Activated T-helper 1 cell treated with anti-CD3 and anti-CD28 coated beads, Interleukin-12 subunit alpha, Interleukin-12 subunit beta, Interleukin-2, Interleukin-4 antibody, amounts not matched to agents 30 ng/mL and 10 ng/mL and 1 ng/mL, durations not matched to agents 14 hours and 24 hours and 36 hours (primary cell): ENCODE results near the gene TMEM141. TPM values are rescaled to one million over a fixed set of nuclear protein-coding genes. Genes with fewer than 3 reads are reported as not detected.
"Not testable (repeated sequence)": the region's sequence is repeated elsewhere in the genome, so short reads cannot be mapped to it uniquely, and the experiment has no call there.

ENCODE experiments used
- DNase-seq: peaks from one replicate; pipeline ENCODE4 v3.0.0; 2021; ENCODE audit warnings: low spot score
- H3K27ac Mint-ChIP-seq: one replicate; pipeline ENCODE4 v1.8.0; 2021; ENCODE audit warnings: mild to moderate bottlenecking, mixed read lengths
- H3K27me3 Mint-ChIP-seq: one replicate; pipeline ENCODE4 v1.8.0; 2022; ENCODE audit warnings: mild to moderate bottlenecking, moderate library complexity, mixed read lengths; ENCODE audit not compliant: insufficient read depth
- H3K36me3 Mint-ChIP-seq: one replicate; pipeline ENCODE4 v1.8.0; 2021; ENCODE audit warnings: low read depth, mixed read lengths
- H3K4me1 Mint-ChIP-seq: one replicate; pipeline ENCODE4 v1.8.0; 2021; ENCODE audit warnings: low read depth, mixed read lengths
- H3K4me3 Mint-ChIP-seq: one replicate; pipeline ENCODE4 v1.8.0; 2021; ENCODE audit warnings: mild to moderate bottlenecking, moderate library complexity, mixed read lengths
- H3K9me3 Mint-ChIP-seq: one replicate; pipeline ENCODE4 v1.8.0; 2021; ENCODE audit warnings: mixed read lengths
- intact Hi-C: fragments of 100-400 bp; cut with micrococcal nuclease; formaldehyde crosslinking; loops from one replicate; pipeline ENCODE4 v1.15.1; 2024
- total RNA-seq: library from RNA; stranded (reverse); gene quantifications from 2 replicates; pipeline ENCODE4 v1.2.3, GENCODE V29; 2022

The TMEM141 gene
- total RNA-seq, 1 donor from 2014 or later: 37.2 TPM

DNA sequence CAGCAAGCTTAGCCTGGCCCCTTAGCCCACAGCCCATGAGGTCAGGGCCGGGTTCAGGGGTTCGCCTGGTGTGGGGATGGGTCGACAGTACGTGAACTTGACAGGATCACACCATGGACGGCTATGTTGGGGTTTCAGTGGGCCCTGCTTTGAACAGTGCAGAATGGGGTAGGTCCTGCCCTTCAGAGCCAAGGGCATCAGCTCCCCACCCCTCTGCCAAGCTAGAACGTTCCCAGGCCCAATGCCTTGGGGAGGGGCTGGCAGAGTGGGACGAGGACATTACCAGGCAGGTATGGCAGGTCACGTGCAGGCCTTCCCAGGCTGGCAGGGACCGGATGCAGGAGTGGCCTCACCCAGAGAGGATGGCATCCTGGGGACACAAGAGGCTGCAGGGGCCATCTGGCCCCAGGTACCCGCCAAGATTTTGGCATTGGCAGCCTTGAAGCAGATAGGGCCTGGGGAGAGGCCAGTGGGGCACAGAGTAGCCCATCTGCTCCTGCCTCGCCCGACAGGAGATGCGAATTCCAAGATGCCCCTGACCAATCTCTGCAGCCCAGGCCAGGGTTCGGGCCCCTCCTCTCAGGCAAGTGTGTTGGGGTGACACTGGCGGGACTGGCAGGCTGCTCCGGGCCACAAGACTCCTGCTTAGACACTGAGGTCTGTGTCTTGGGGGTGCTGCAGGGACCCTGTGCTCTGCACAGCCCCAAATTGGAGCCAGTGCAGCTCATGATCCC lies 50.7 kb downstream of the TMEM141 start:
- Mint-ChIP-seq H3K4me3 (peak overlapping the region; percentile 83), H3K27ac (peak overlapping the region; percentile 77)
- H3K27me3 Mint-ChIP-seq, DNase-seq, H3K4me1 Mint-ChIP-seq, H3K36me3 Mint-ChIP-seq, H3K9me3 Mint-ChIP-seq: not testable (repeated sequence)
- intact Hi-C loops: loop anchor here (1.0 to 2.0 kb wide), 5 partner anchors 35 to 193 kb away; partner anchors contain the start of genes FBXW5, PAXX, RABL6 and TMEM141

DNA sequence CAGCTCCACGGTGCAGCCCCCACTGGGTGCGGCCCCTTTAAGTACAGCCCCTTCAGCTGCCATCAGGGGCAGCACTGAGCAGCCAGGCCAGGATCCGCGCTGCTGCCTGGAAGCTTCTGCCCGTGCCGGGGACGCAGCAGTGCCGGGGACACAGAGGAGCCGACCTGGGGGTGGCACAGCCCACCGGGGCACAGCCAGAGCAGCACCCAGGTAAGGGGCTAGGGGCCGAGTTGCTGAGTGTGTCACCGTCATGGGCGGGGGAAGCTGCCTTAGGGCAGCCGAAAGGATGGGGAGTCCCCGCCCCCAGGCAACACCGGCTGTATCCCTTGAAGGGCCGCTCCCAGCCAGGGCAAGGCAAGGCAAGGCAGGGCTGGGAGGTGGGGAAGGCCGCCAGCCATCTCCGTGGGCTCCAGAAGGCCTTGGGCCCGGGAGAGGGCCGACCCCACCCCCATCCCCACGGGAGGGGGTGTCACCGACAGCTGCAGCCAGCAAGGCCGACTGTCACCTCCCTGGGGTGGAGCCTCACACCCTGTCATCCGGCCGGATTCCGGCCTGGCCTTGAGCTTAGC lies 51.3 kb downstream of the TMEM141 start, which contains the start of gene AJM1:
Gene AJM1 (plus strand): TSS at position 99 of the 569 bp plus-strand sequence. CDS start 1,937 bp downstream, outside the sequence.
- Mint-ChIP-seq H3K27ac (peak within 1 kb of the TSS; percentile 77), H3K4me3 (peak within 1 kb of the TSS; percentile 83)
- not testable (repeated sequence) for H3K9me3 Mint-ChIP-seq, H3K27me3 Mint-ChIP-seq, H3K36me3 Mint-ChIP-seq, H3K4me1 Mint-ChIP-seq
- intact Hi-C loops: loop anchor here (1.0 to 2.0 kb wide), 5 partner anchors 36 to 192 kb away; partner anchors contain the start of genes FBXW5, PAXX, RABL6 and TMEM141
- DNase-seq: peak; percentile 79

Other genes starting within 250 kb of the TMEM141 start
- gene NOTCH1, start 245.3 kb upstream of the TMEM141 start, total RNA-seq: 115 and 121 TPM in 2 replicates
- gene EGFL7, start 128.4 kb upstream of the TMEM141 start, total RNA-seq: 2.4 and 2.5 TPM in 2 replicates
- 24.7 and 25.0 TPM in 2 replicates for gene AGPAT2, start 103.9 kb upstream of the TMEM141 start, total RNA-seq
- 0.47 and 0.88 TPM in 2 replicates for gene DIPK1B, start 78.8 kb upstream of the TMEM141 start, total RNA-seq
- gene LCN10, start 48.4 kb upstream of the TMEM141 start, total RNA-seq: 0.39 and 0.59 TPM in 2 replicates
- not detected in 2 replicates for gene LCN6, start 42.8 kb upstream of the TMEM141 start, total RNA-seq
- not detected in 2 replicates for gene LCN8, start 33.1 kb upstream of the TMEM141 start, total RNA-seq
- gene LCN15, start 26.8 kb upstream of the TMEM141 start, total RNA-seq: not detected in 2 replicates
- gene CCDC183, start 5.0 kb downstream of the TMEM141 start, total RNA-seq: 0.52 TPM in 1 of 2 replicates, not detected in the other
- 109 and 114 TPM in 2 replicates for gene RABL6, start 16.6 kb downstream of the TMEM141 start, total RNA-seq
- 5.1 and 5.8 TPM in 2 replicates for gene AJM1, start 51.1 kb downstream of the TMEM141 start, total RNA-seq
- 134 and 139 TPM in 2 replicates for gene PHPT1, start 58.1 kb downstream of the TMEM141 start, total RNA-seq
- gene MAMDC4, start 61.0 kb downstream of the TMEM141 start, total RNA-seq: 18.2 and 23.6 TPM in 2 replicates
- gene EDF1, start 75.0 kb downstream of the TMEM141 start, total RNA-seq: 410 and 418 TPM in 2 replicates
- 67.4 and 76.3 TPM in 2 replicates for gene TRAF2, start 95.2 kb downstream of the TMEM141 start, total RNA-seq
- 92.5 and 96.2 TPM in 2 replicates for gene FBXW5, start 153.4 kb downstream of the TMEM141 start, total RNA-seq
- gene C8G, start 153.9 kb downstream of the TMEM141 start, total RNA-seq: 0.56 and 1.5 TPM in 2 replicates
- 1.8 and 1.9 TPM in 2 replicates for gene LCN12, start 160.9 kb downstream of the TMEM141 start, total RNA-seq
- gene PTGDS, start 186.2 kb downstream of the TMEM141 start, total RNA-seq: 0.36 TPM in 1 of 2 replicates, not detected in the other
- not detected in 2 replicates for gene LCNL1, start 191.6 kb downstream of the TMEM141 start, total RNA-seq
- gene PAXX, start 201.1 kb downstream of the TMEM141 start, total RNA-seq: 79.4 and 84.5 TPM in 2 replicates
- gene CLIC3, start 205.2 kb downstream of the TMEM141 start, total RNA-seq: not detected in 2 replicates
- 25.7 and 26.9 TPM in 2 replicates for gene ABCA2, start 236.9 kb downstream of the TMEM141 start, total RNA-seq
- 0.16 and 0.22 TPM in 2 replicates for gene FUT7, start 240.7 kb downstream of the TMEM141 start, total RNA-seq